Ishikawa (cell line): ENCODE data around the gene KIF26B.

Experiments
- CEBPB ChIP-seq: IDR thresholded peaks from 2 replicates; pipeline ENCODE4 v1.6.1; 2012
- CREB1 ChIP-seq: IDR thresholded peaks from 2 replicates; pipeline ENCODE4 v1.6.1; 2012; ENCODE audit warnings: low read depth
- EGR1 ChIP-seq: IDR thresholded peaks from 2 replicates; pipeline ENCODE4 v1.6.1; 2012
- EP300 ChIP-seq: IDR thresholded peaks from 2 replicates; pipeline ENCODE4 v1.6.1; 2012; ENCODE audit warnings: borderline replicate concordance
- FOXM1 ChIP-seq: IDR thresholded peaks from 2 replicates; pipeline ENCODE4 v1.6.1; 2012; ENCODE audit warnings: low read depth, borderline replicate concordance
- NFIC ChIP-seq: IDR thresholded peaks from 2 replicates; pipeline ENCODE4 v1.6.1; 2012
- RAD21 ChIP-seq: IDR thresholded peaks from 2 replicates; pipeline ENCODE4 v1.6.1; 2012; ENCODE audit warnings: low read depth
- TAF1 ChIP-seq: IDR thresholded peaks from 2 replicates; pipeline ENCODE4 v1.6.1; 2012; ENCODE audit warnings: low read depth, mild to moderate bottlenecking
- TCF12 ChIP-seq: IDR thresholded peaks from 2 replicates; pipeline ENCODE4 v1.6.1; 2012; ENCODE audit warnings: low read depth
- TEAD4 ChIP-seq: IDR thresholded peaks from 2 replicates; pipeline ENCODE4 v1.6.1; 2012
- YY1 ChIP-seq: IDR thresholded peaks from 2 replicates; pipeline ENCODE4 v1.6.1; 2012; ENCODE audit warnings: low read depth
- ZBTB7A ChIP-seq: IDR thresholded peaks from 2 replicates; pipeline ENCODE4 v1.6.1; 2012; ENCODE audit warnings: low read depth
- TF ChIP-seq, protein P1 (sequence below): IDR thresholded peaks from 2 replicates; pipeline ENCODE4 v1.6.1; 2012
- TF ChIP-seq, protein P2 (sequence below): IDR thresholded peaks from 2 replicates; pipeline ENCODE4 v1.6.1; 2012
- TF ChIP-seq, protein P3 (sequence below): IDR thresholded peaks from 2 replicates; pipeline ENCODE4 v1.6.1; 2012; ENCODE audit warnings: low read depth, mild to moderate bottlenecking

Gene KIF26B

DNA sequence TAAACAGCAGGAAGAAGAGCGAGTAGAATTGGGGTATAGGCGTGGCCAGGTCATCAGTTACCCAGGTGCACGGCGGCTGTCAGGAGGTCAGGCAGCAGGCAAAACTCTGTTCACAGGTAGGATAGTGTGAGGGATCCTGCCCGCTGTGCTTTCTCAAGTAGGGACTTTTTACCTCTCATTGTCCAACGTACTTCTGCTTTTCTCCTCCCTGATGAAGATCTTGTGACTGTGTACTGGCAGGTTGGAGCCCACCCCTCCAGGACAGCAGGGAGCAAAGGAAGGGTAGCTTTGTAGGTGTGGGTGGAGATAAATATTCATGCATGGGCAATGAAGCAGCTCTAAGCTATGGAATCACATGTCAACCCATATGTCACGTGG, 373.5 kb downstream of the KIF26B start:
- TF ChIP-seq CEBPB = no peak
- TF ChIP-seq EP300 = no peak
- TF ChIP-seq TEAD4 = no peak
- TF ChIP-seq, protein P1, sequence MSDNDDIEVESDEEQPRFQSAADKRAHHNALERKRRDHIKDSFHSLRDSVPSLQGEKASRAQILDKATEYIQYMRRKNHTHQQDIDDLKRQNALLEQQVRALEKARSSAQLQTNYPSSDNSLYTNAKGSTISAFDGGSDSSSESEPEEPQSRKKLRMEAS = no peak
- TF ChIP-seq, protein P2, sequence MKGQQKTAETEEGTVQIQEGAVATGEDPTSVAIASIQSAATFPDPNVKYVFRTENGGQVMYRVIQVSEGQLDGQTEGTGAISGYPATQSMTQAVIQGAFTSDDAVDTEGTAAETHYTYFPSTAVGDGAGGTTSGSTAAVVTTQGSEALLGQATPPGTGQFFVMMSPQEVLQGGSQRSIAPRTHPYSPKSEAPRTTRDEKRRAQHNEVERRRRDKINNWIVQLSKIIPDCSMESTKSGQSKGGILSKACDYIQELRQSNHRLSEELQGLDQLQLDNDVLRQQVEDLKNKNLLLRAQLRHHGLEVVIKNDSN = no peak
- TF ChIP-seq, protein P3, sequence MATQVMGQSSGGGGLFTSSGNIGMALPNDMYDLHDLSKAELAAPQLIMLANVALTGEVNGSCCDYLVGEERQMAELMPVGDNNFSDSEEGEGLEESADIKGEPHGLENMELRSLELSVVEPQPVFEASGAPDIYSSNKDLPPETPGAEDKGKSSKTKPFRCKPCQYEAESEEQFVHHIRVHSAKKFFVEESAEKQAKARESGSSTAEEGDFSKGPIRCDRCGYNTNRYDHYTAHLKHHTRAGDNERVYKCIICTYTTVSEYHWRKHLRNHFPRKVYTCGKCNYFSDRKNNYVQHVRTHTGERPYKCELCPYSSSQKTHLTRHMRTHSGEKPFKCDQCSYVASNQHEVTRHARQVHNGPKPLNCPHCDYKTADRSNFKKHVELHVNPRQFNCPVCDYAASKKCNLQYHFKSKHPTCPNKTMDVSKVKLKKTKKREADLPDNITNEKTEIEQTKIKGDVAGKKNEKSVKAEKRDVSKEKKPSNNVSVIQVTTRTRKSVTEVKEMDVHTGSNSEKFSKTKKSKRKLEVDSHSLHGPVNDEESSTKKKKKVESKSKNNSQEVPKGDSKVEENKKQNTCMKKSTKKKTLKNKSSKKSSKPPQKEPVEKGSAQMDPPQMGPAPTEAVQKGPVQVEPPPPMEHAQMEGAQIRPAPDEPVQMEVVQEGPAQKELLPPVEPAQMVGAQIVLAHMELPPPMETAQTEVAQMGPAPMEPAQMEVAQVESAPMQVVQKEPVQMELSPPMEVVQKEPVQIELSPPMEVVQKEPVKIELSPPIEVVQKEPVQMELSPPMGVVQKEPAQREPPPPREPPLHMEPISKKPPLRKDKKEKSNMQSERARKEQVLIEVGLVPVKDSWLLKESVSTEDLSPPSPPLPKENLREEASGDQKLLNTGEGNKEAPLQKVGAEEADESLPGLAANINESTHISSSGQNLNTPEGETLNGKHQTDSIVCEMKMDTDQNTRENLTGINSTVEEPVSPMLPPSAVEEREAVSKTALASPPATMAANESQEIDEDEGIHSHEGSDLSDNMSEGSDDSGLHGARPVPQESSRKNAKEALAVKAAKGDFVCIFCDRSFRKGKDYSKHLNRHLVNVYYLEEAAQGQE = no peak
- no peak for TF ChIP-seq CREB1

DNA sequence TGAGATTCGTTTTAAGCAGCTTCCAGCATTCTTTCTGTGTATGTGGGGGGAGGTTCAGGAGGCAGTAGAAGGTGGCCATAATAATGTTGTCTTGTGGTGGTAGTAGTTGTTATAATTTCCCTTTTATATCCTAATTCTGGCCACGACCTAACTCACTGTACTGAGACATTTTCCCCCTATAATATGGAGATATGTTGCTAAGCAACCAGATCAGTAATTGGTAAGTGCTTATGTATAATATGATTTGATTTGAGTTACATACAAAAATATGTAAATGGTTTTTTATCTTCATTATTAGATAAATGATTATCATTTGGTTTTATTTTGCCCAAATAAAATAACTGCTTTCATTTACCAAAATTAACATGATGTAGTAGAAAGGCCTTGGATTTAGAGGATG, 376.2 kb downstream of the KIF26B start:
- TF ChIP-seq TEAD4 = no peak
- TF ChIP-seq YY1 = no peak
- TF ChIP-seq, protein P2 = no peak
- TF ChIP-seq NFIC = no peak
- TF ChIP-seq TAF1 = no peak
- TF ChIP-seq TCF12 = no peak

DNA sequence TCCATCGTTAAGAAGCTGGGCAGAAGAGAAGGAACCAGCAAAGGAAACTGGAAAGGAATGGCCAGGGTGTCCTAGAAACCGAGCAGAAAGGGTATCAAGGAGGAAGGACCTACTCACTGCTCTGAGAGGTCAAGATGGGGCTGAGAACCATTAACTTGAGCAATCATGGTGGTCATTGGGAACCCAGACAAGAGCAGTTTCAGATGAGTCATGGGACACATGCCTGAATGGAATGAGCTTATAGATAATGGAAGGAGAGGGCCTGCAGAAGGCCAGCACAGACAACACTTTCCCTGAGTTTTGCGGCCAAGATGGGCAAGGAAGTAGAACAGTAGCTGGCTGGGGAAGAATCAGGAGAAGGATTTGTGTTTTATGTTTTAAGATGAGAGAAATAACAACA, 383.2 kb downstream of the KIF26B start:
- TF ChIP-seq ZBTB7A = no peak
- TF ChIP-seq YY1 = no peak
- TF ChIP-seq, protein P1 = no peak
- no peak for TF ChIP-seq EP300
- TF ChIP-seq RAD21 = no peak
- no peak for TF ChIP-seq EGR1
- TF ChIP-seq CREB1 = no peak
- TF ChIP-seq TEAD4 = no peak
- TF ChIP-seq TAF1 = no peak
- TF ChIP-seq, protein P3 = no peak
- TF ChIP-seq TCF12 = no peak
- TF ChIP-seq, protein P2 = no peak
- no peak for TF ChIP-seq FOXM1
- TF ChIP-seq NFIC = no peak
- TF ChIP-seq CEBPB = no peak

DNA sequence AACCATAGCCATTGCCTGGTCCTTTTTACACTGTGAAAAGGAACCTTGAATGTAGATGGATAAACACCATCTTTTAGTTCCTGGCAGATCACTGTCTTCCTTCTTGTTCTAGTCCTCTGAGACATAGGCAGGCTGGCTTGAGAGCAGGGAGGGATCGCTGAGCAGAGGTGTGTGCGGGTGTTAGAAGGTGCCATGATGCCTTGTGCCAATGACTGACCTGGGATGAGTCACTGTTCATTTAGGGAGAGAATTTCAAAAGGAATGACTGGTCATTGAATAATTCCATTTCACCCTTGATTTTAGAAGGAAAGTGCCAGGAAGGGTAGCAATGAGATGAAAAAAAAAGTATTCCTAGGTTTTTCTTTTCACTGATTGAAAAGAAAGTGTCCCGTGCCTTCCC, 383.9 kb downstream of the KIF26B start:
- TF ChIP-seq FOXM1 (no peak), EGR1 (no peak), TCF12 (no peak), CEBPB (no peak), CREB1 (no peak), TEAD4 (no peak), TAF1 (no peak), RAD21 (no peak), EP300 (no peak), NFIC (no peak), ZBTB7A (no peak), YY1 (no peak)
- TF ChIP-seq, protein P3 = no peak
- TF ChIP-seq, protein P1 = no peak
- TF ChIP-seq, protein P2 = no peak
